Sigmoid colon (tissue), 7 donors: Measurements from ENCODE around the gene ZAR1L. TPM values are rescaled to one million over a fixed set of nuclear protein-coding genes. Genes with fewer than 3 reads are reported as not detected.

Experiments used
- DNase-seq: peaks from one replicate; pipeline ENCODE4 v3.0.0-alpha.2; 2019
- H3K27ac ChIP-seq, 4 donors: fragments of 200-600 bp; sonication (generic); one replicate each; pipeline ENCODE4 v1.5.1; 2016 to 2019; ENCODE audit warnings: mild to moderate bottlenecking in 1 of 4
- H3K27me3 ChIP-seq, 3 donors: fragments of 200-600 bp; sonication (generic); one replicate each; pipeline ENCODE4 v1.5.1; 2019; ENCODE audit warnings: mild to moderate bottlenecking in 1 of 3
- H3K36me3 ChIP-seq, 4 donors: fragments of 200-600 bp; sonication (generic); one replicate each; pipeline ENCODE4 v1.5.1; 2016 to 2019
- H3K4me1 ChIP-seq, 4 donors: fragments of 200-600 bp; sonication (generic); one replicate each; pipeline ENCODE4 v1.5.1; 2017 to 2019
- H3K4me3 ChIP-seq, 4 donors: fragments of 200-600 bp; sonication (generic); one replicate each; pipeline ENCODE4 v1.5.1; 2017 to 2019; ENCODE audit warnings: mild to moderate bottlenecking in 2 of 4, moderate library complexity in 1 of 4
- H3K9me3 ChIP-seq, 4 donors: fragments of 200-600 bp in 3 of 4; sonication (generic) in 3 of 4; one replicate each; pipeline versions ENCODE4 v1.5.1 to v1.6.1; 2013 to 2019
- EP300 ChIP-seq, 4 donors: sonication (generic); formaldehyde crosslinking; IDR thresholded peaks; one replicate each; pipeline ENCODE4 v1.6.1; 2017; ENCODE audit warnings: antibody characterized with exemption in 4 of 4
- POLR2A ChIP-seq, 2 donors: fragments of 450-650 bp; IDR thresholded peaks; one replicate each; pipeline ENCODE4 v1.6.1; 2016; ENCODE audit warnings: antibody characterized with exemption in 2 of 2, mild to moderate bottlenecking in 2 of 2, moderate library complexity in 2 of 2
- POLR2AphosphoS5 ChIP-seq, 4 donors: sonication (generic); formaldehyde crosslinking; IDR thresholded peaks; one replicate each; pipeline ENCODE4 v1.6.1; 2017; ENCODE audit warnings: antibody characterized with exemption in 4 of 4
- WGBS, 2 donors: extraction: QIAGEN DNeasy Blood & Tissue Kit; methylation state at CpG; one replicate each; pipeline ENCODE4 v1.1.7; 2013; 5-methylcytosine and 5-hydroxymethylcytosine counted together
- intact Hi-C: fragments of 100-400 bp; cut with DNase I; formaldehyde crosslinking; loops from one replicate; pipeline ENCODE4 v1.15.1; 2023
- polyA plus RNA-seq, 3 donors: library from polyadenylated mRNA; stranded (reverse); fragments of 200-250 nt; gene quantifications; one replicate each; pipeline ENCODE4 v1.2.3, GENCODE V29; 2013
- total RNA-seq, 4 donors: library from RNA; depleted of rRNA; stranded (reverse); fragments of >200 nt; gene quantifications; one replicate each; pipeline ENCODE4 v1.1.0, GENCODE V29; 2016
- TF ChIP-seq, protein P1 (sequence below), 4 experiments: fragments of 450-650 bp in 3 of 4; fragments of 200-600 bp in 1 of 4; IDR thresholded peaks; one replicate each; pipeline ENCODE4 v1.5.1; 2016 to 2019; ENCODE audit warnings: antibody characterized with exemption in 4 of 4, mild to moderate bottlenecking in 3 of 4, moderate library complexity in 2 of 4
- donor health status: healthy with polysubstance abuse.
- donor health status: Bipolar disorder and iron deficiency.
- donor health status: healthy.

ZAR1L gene
- total and polyA plus RNA-seq, 7 donors: not detected

DNA sequence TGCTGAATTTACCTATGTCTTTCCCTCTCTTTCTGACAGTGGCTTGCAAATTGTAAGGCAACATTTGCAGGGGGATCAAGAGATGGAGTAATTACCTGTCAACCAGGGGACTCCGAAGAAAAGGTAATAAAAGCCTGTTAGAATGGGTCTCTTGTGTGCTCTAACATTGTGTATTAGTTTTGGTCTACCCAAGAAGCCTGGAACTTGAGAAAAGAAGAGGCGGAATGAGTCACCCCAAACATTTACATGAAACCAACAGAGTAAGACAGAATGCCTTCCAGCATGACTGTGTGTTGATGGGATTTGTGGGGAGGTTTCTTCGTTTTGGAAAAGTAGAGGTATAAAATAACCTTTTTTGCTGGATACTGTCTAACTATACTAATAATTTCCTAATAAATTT, 36.7 kb downstream of the ZAR1L start:
- peaks cover 15 to 66% (median 37%) of the 10 kb centered on the region in 4 donors for H3K36me3 ChIP-seq
- WGBS, 2 donors: 81 to 83% methylated on average over 3 of the region's 3 CpGs

DNA sequence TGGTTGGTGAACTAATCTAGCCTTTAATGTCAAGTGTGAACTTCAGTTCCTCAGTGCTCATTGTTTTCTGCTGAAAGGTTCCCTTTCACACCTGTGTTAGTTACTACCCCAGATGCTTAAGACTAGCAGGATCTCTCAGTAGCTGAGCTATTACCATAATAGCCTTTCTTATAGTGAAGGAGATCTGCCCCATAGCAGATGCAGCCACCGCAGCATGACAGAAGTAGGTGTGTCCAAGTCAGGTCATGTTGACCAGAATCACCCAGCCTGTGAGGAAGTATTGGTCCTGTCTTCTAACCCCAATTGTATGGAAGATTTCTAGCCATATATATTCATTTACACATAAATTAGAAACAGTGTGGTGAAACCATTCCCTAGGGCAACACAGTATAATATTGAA, 37.3 kb downstream of the ZAR1L start:
- H3K27ac ChIP-seq: no peak overlapping the region
- peaks cover 0 to 11% (median 5%) of the 10 kb centered on the region in 4 donors for H3K4me1 ChIP-seq
- no peak for TF ChIP-seq POLR2A (IDR thresholded peaks at IDR 0.05)
- no peak for TF ChIP-seq POLR2AphosphoS5 (IDR thresholded peaks at IDR 0.05)
- TF ChIP-seq, protein P1, sequence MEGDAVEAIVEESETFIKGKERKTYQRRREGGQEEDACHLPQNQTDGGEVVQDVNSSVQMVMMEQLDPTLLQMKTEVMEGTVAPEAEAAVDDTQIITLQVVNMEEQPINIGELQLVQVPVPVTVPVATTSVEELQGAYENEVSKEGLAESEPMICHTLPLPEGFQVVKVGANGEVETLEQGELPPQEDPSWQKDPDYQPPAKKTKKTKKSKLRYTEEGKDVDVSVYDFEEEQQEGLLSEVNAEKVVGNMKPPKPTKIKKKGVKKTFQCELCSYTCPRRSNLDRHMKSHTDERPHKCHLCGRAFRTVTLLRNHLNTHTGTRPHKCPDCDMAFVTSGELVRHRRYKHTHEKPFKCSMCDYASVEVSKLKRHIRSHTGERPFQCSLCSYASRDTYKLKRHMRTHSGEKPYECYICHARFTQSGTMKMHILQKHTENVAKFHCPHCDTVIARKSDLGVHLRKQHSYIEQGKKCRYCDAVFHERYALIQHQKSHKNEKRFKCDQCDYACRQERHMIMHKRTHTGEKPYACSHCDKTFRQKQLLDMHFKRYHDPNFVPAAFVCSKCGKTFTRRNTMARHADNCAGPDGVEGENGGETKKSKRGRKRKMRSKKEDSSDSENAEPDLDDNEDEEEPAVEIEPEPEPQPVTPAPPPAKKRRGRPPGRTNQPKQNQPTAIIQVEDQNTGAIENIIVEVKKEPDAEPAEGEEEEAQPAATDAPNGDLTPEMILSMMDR (IDR thresholded peaks at IDR 0.05): no peak
- no peak for TF ChIP-seq EP300 (IDR thresholded peaks at IDR 0.05)
- H3K9me3 ChIP-seq: no peaks in the 10 kb centered on the region
- H3K27me3 ChIP-seq: no peaks in the 10 kb centered on the region
- DNase-seq: no peak
- H3K4me3 ChIP-seq: no peak overlapping the region
- H3K36me3 ChIP-seq: peaks cover 15 to 67% (median 37%) of the 10 kb centered on the region in 4 donors
- WGBS, 2 donors: 35 to 78% methylated on average over 1 of the region's 1 CpG
- intact Hi-C loops: no loop called here

More for the DNA sequence above, 36.7 kb downstream of the ZAR1L start:
- intact Hi-C loops: no loop called here
- no peak overlapping the region for H3K27ac ChIP-seq
- no peaks in the 10 kb centered on the region for H3K27me3 ChIP-seq
- TF ChIP-seq, protein P1 (IDR thresholded peaks at IDR 0.05): no peak
- TF ChIP-seq POLR2A (IDR thresholded peaks at IDR 0.05) (no peak), EP300 (IDR thresholded peaks at IDR 0.05) (no peak), POLR2AphosphoS5 (IDR thresholded peaks at IDR 0.05) (no peak)
- peaks cover 0 to 17% (median 8%) of the 10 kb centered on the region in 4 donors for H3K4me1 ChIP-seq
- no peak overlapping the region for H3K4me3 ChIP-seq
- no peaks in the 10 kb centered on the region for H3K9me3 ChIP-seq
- no peak for DNase-seq

DNA sequence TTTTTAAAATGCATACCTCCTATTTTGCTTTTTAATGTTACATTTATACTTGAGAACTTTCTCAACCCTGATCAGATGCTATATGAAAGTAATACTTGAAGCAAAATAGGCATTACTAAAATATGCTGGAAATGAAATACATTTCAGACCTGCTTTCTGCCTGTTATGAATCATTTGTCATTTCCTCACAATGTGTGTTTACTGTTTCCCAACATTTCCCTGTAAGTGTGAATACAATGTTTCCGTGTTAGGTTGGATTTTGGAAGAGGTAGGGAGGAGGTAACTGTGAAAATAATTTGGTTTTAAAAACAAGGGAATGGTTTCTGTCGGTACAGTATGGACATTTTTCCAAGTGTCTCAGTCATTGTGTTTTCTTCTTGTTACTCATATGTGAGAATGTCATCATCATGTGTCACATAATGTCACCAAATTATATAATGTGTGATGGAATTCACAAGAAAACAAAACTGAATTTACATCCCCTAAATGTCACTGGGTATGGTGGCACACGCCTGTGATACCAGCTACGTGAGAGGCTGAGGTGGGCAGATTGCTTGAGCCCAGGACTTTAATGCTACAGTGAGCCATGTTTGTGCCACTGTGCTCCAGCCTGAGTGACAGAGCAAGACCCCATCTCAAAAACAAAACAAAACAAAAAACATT, 43.0 kb downstream of the ZAR1L start:
- Histone ChIP-seq H3K4me3 (no peak overlapping the region), H3K27me3 (no peaks in the 10 kb centered on the region), H3K36me3 (peaks cover 8 to 85% (median 27%) of the 10 kb centered on the region in 4 donors), H3K9me3 (no peaks in the 10 kb centered on the region), H3K4me1 (no peaks in the 10 kb centered on the region), H3K27ac (no peak overlapping the region)
- WGBS, 2 donors: 69 to 88% methylated on average over 4 of the region's 4 CpGs
- intact Hi-C loops: no loop called here
- DNase-seq: no peak
- no peak for TF ChIP-seq POLR2A (IDR thresholded peaks at IDR 0.05)
- no peak for TF ChIP-seq POLR2AphosphoS5 (IDR thresholded peaks at IDR 0.05)
- TF ChIP-seq, protein P1 (IDR thresholded peaks at IDR 0.05): no peak
- no peak for TF ChIP-seq EP300 (IDR thresholded peaks at IDR 0.05)

- DNase-seq: no peak
- H3K27ac ChIP-seq: no peak overlapping the region
- H3K36me3 ChIP-seq: peaks cover 0 to 81% (median 16%) of the 10 kb centered on the region in 4 donors
- H3K4me3 ChIP-seq: no peak overlapping the region
- WGBS, 2 donors: 66 to 83% methylated on average over 7 of the region's 7 CpGs
- no peaks in the 10 kb centered on the region for H3K27me3 ChIP-seq
- TF ChIP-seq POLR2AphosphoS5 (IDR thresholded peaks at IDR 0.05): no peak
- TF ChIP-seq, protein P1 (IDR thresholded peaks at IDR 0.05): peak in 2 of 4 experiments; percentile 17 to 29
- TF ChIP-seq POLR2A (IDR thresholded peaks at IDR 0.05): no peak
- no peak for TF ChIP-seq EP300 (IDR thresholded peaks at IDR 0.05)
- peaks cover 0 to 19% (median 10%) of the 10 kb centered on the region in 4 donors for H3K4me1 ChIP-seq
- intact Hi-C loops: no loop called here
- no peaks in the 10 kb centered on the region for H3K9me3 ChIP-seq
Measured at GRCh38 chr13:32267836-32268439, 47.2 kb downstream of the ZAR1L start.
